Transverse colon (tissue), 4 donors: ENCODE measurements around the gene GPC1. TPM values are rescaled to one million over a fixed set of nuclear protein-coding genes. Genes with fewer than 3 reads are reported as not detected.
A peak's percentile ranks its signal among the peaks of the same experiment; 100 is the strongest.

Source experiments
- DNase-seq: peaks from one replicate; pipeline ENCODE4 v3.0.0-alpha.2; 2019
- H3K27ac ChIP-seq, 4 donors: fragments of 200-600 bp; sonication (generic); 2 replicates each; pipeline ENCODE4 v1.5.1; 2016 to 2018; ENCODE audit warnings: inconsistent platforms in 4 of 4
- H3K27me3 ChIP-seq: fragments of 200-600 bp; sonication (generic); 2 replicates; pipeline ENCODE4 v1.5.1; 2017; ENCODE audit warnings: inconsistent platforms
- H3K36me3 ChIP-seq, 4 donors: fragments of 200-600 bp; sonication (generic); 2 replicates each; pipeline ENCODE4 v1.5.1; 2017 to 2019; ENCODE audit warnings: inconsistent platforms in 4 of 4
- H3K4me1 ChIP-seq, 4 donors: fragments of 200-600 bp; sonication (generic); 2 replicates each; pipeline ENCODE4 v1.5.1; 2017 to 2020; ENCODE audit warnings: inconsistent platforms in 4 of 4
- H3K4me3 ChIP-seq, 4 donors: fragments of 200-600 bp; sonication (generic); 1 replicate in 1 of 4; 2 replicates in 3 of 4; pipeline versions ENCODE4 v1.5.1 to v1.6.1; 2017 to 2019; ENCODE audit warnings: inconsistent platforms in 4 of 4
- H3K9me3 ChIP-seq, 2 donors: fragments of 200-600 bp; sonication (generic); 2 replicates each; pipeline ENCODE4 v1.5.1; 2017 to 2019; ENCODE audit warnings: inconsistent platforms in 2 of 2
- EP300 ChIP-seq: sonication (generic); formaldehyde crosslinking; IDR thresholded peaks from one replicate; pipeline ENCODE4 v1.6.1; 2017; ENCODE audit warnings: antibody characterized with exemption, low read depth
- POLR2A ChIP-seq: fragments of 450-650 bp; IDR thresholded peaks from one replicate; pipeline ENCODE4 v1.6.1; 2016; ENCODE audit warnings: antibody characterized with exemption, mild to moderate bottlenecking, moderate library complexity
- POLR2AphosphoS5 ChIP-seq, 3 donors: sonication (generic); formaldehyde crosslinking; IDR thresholded peaks; one replicate each; pipeline ENCODE4 v1.6.1; 2016; ENCODE audit warnings: antibody characterized with exemption in 3 of 3
- WGBS, 2 donors: methylation state at CpG; one replicate each; pipeline ENCODE4 v1.1.5; 2018; ENCODE audit warnings: low coverage in 1 of 2; 5-methylcytosine and 5-hydroxymethylcytosine counted together
- in situ Hi-C, 4 donors: fragments of 200-750 bp; cut with MboI; loops; one replicate each; pipeline versions ENCODE4 v1.15.0 to v1.15.1; 2017; ENCODE audit warnings: low sequenced_read_pairs in 3 of 4, low pct_ligation_motif_present in 1 of 4, low pct_unique_long_range_greater_than_20kb in 1 of 4
- intact Hi-C: fragments of 100-400 bp; cut with DNase I; formaldehyde crosslinking; loops from one replicate; pipeline ENCODE4 v1.15.1; 2023; ENCODE audit warnings: low total_unique reads
- total RNA-seq, 4 donors: library from RNA; depleted of rRNA; stranded (reverse); fragments of >200 nt; gene quantifications; one replicate each; pipeline ENCODE4 v1.1.0, GENCODE V29; 2016
- TF ChIP-seq, protein P1 (sequence below), 5 experiments: fragments of 200-600 bp in 3 of 5; fragments of 450-650 bp in 2 of 5; sonication (generic) in 3 of 5; IDR thresholded peaks; 1 replicate in 2 of 5; 2 replicates in 3 of 5; pipeline ENCODE4 v1.5.1; 2016 to 2017; ENCODE audit warnings: antibody characterized with exemption in 5 of 5, inconsistent platforms in 3 of 5, mild to moderate bottlenecking in 2 of 5, moderate library complexity in 1 of 5

GPC1 gene
- total RNA-seq, 4 donors from 2014 or later = 10.4 to 31.8 (median 18.0) TPM

DNA sequence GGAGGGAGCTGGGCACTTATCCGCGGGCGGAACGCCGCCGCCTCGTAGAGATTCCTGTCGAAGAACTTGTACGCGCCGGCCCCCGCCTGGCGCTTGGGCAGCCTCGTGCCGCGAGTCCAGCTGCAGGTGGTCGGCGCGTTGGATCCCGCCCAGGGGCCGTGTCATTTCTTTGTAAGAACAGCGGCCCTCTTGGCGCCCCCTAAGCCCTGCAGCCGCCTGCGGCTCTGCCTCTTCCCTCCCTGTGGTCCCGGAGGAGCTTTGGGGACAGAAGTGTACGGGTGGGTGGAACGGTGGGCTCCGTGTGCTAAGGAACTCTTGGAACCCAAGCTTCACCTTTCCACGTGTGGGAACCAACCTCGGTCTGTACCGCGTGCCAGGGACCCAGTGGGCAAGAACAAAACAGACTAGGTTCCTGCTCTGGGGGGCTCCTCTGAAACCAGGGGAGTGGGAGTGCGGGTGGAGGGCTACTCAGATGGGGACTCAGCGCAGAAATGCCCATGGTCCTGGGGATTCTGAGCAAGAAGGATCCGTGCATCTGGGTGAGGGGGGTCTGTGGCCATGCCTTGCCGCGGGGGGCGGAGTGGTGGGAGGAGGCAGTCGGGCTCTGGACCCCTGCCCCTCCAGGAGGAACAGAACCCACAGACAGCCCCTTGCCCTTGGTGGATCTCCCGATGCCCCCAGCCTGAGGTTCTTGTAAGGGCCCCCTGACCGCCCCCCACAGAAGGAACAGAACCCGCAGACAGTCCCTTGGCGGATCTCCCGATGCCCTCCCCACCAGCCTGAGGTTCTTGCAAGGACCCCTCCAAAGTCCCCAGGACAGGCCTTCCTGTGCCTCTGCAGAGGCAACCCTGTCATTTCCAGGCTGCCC is 1.5 kb downstream of the GPC1 start:
- H3K27me3 ChIP-seq = peaks cover 22% of the 10 kb centered on the region
- H3K4me1 ChIP-seq = peaks cover 14 to 36% (median 22%) of the 10 kb centered on the region in 4 donors
- no peaks in the 10 kb centered on the region for H3K36me3 ChIP-seq
- WGBS, 2 donors = 33% methylated on average over 40 of the region's 45 CpGs; no CpG with 5 or more reads in 1 of the 2 donors
- H3K27ac ChIP-seq = peak overlapping the region; percentile 84 to 94 (median 92)
- intact Hi-C loops = loop anchor here (2.0 kb wide), 1 partner anchor 204 kb away; no protein-coding TSS in a partner anchor
- no peak for TF ChIP-seq POLR2AphosphoS5 (IDR thresholded peaks at IDR 0.05)
- TF ChIP-seq POLR2A = no peak
- TF ChIP-seq, protein P1, sequence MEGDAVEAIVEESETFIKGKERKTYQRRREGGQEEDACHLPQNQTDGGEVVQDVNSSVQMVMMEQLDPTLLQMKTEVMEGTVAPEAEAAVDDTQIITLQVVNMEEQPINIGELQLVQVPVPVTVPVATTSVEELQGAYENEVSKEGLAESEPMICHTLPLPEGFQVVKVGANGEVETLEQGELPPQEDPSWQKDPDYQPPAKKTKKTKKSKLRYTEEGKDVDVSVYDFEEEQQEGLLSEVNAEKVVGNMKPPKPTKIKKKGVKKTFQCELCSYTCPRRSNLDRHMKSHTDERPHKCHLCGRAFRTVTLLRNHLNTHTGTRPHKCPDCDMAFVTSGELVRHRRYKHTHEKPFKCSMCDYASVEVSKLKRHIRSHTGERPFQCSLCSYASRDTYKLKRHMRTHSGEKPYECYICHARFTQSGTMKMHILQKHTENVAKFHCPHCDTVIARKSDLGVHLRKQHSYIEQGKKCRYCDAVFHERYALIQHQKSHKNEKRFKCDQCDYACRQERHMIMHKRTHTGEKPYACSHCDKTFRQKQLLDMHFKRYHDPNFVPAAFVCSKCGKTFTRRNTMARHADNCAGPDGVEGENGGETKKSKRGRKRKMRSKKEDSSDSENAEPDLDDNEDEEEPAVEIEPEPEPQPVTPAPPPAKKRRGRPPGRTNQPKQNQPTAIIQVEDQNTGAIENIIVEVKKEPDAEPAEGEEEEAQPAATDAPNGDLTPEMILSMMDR (IDR thresholded peaks at IDR 0.05) = no peak
- TF ChIP-seq EP300 = no peak
- DNase-seq = no peak
- H3K9me3 ChIP-seq = no peaks in the 10 kb centered on the region
- in situ Hi-C loops = loop anchor here (10.0 to 25.0 kb wide), 3 partner anchors 200 to 212 kb away; no protein-coding TSS in a partner anchor
- H3K4me3 ChIP-seq = peak overlapping the region; percentile 73 to 86 (median 80)

DNA sequence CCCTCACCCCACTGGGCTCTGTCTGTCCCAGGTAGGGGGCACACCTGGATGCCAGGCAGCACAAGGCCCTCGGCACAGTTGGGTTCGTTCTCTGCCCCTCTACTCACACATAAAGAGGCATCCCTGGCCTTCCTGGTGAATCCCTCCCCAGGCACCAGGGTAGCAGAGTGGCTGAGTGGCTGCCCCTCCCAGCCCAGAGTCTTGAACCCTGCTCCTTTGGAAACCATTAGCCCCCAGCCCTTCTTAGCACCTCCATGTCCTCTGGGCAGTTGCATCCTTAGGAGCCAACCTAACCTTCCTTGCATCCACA is 2.0 kb downstream of the GPC1 start:
- TF ChIP-seq, protein P1 (IDR thresholded peaks at IDR 0.05) = no peak
- TF ChIP-seq POLR2A (no peak), POLR2AphosphoS5 (IDR thresholded peaks at IDR 0.05) (no peak), EP300 (no peak)
- Histone ChIP-seq H3K4me1 (peaks cover 14 to 36% (median 22%) of the 10 kb centered on the region in 4 donors), H3K36me3 (no peaks in the 10 kb centered on the region), H3K4me3 (no peak overlapping the region), H3K27me3 (peaks cover 22% of the 10 kb centered on the region), H3K9me3 (no peaks in the 10 kb centered on the region), H3K27ac (no peak overlapping the region)
- 81% methylated on average over 2 of the region's 2 CpGs; no CpG with 5 or more reads in 1 of the 2 donors for WGBS, 2 donors
- intact Hi-C loops (loop anchor here (2.0 kb wide), 1 partner anchor 205 kb away; no protein-coding TSS in a partner anchor), in situ Hi-C loops (loop anchor here (10.0 to 25.0 kb wide), 3 partner anchors 200 to 213 kb away; no protein-coding TSS in a partner anchor)
- no peak for DNase-seq

- Histone ChIP-seq H3K36me3 (no peaks in the 10 kb centered on the region), H3K4me1 (peaks cover 14 to 36% (median 22%) of the 10 kb centered on the region in 4 donors), H3K4me3 (no peak overlapping the region), H3K27me3 (peaks cover 22% of the 10 kb centered on the region), H3K9me3 (no peaks in the 10 kb centered on the region), H3K27ac (no peak overlapping the region)
- DNase-seq = peak; percentile 62
- intact Hi-C loops (loop anchor here (2.0 kb wide), 1 partner anchor 205 kb away; no protein-coding TSS in a partner anchor), in situ Hi-C loops (loop anchor here (10.0 to 25.0 kb wide), 3 partner anchors 201 to 213 kb away; no protein-coding TSS in a partner anchor)
- WGBS, 2 donors = 24% methylated on average over 24 of the region's 24 CpGs; no CpG with 5 or more reads in 1 of the 2 donors
- TF ChIP-seq, protein P1 (IDR thresholded peaks at IDR 0.05) = peak; percentile 84 to 95 (median 91)
- no peak for TF ChIP-seq POLR2AphosphoS5 (IDR thresholded peaks at IDR 0.05)
Measured at GRCh38 chr2:240437861-240438809, 2.7 kb downstream of the GPC1 start.
